ENCODE measurements around the gene ZNF22. TPM values are rescaled to one million over a fixed set of nuclear protein-coding genes. Genes with fewer than 3 reads are reported as not detected.
A peak's percentile ranks its signal among the peaks of the same experiment; 100 is the strongest.

The ZNF22 gene
- total and polyA plus RNA-seq, 2 of the 4 experiments (the other 2 are of a cell fraction): 10.6 to 12.4 TPM

DNA sequence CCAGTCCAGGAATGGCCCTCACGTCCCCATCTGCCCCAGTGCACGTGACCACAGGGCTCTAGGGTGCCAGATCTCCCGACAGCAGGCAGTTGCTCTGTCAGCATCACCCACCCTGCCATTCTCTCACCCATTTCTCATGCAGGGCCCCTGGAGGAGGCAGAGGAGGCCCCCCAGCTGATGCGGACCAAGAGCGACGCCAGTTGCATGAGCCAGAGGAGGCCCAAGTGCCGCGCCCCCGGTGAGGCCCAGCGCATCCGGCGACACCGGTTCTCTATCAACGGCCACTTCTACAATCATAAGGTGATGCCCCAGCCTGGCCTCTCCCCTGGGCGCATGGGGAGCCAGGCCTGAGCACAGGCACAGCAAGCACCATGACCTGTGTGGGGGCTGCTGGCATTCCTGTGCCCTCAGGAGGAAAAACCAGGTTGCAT lies 16.0 kb upstream of the ZNF22 start:
- peak overlapping the region; percentile 85 for H2BK20ac ChIP-seq (ENCODE audit: low read depth, low read length)
- H3K9ac ChIP-seq (ENCODE audit: low read depth, low read length): peak overlapping the region; percentile 11; the same call in 1 of the 2 replicates
- peaks cover 7% of the 10 kb centered on the region; the same call in 1 of the 2 replicates for H3K36me3 ChIP-seq (ENCODE audit: control insufficient read depth, insufficient read depth, low read length)
- TF ChIP-seq CEBPB (IDR thresholded peaks at IDR 0.05; ENCODE audit: low read depth, low read length) (no peak), RFX5 (IDR thresholded peaks at IDR 0.05; ENCODE audit: low read depth, low read length) (no peak), RAD21 (IDR thresholded peaks at IDR 0.05; ENCODE audit: low read length) (no peak)
- TF ChIP-seq, protein P1, sequence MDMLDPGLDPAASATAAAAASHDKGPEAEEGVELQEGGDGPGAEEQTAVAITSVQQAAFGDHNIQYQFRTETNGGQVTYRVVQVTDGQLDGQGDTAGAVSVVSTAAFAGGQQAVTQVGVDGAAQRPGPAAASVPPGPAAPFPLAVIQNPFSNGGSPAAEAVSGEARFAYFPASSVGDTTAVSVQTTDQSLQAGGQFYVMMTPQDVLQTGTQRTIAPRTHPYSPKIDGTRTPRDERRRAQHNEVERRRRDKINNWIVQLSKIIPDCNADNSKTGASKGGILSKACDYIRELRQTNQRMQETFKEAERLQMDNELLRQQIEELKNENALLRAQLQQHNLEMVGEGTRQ (IDR thresholded peaks at IDR 0.05; ENCODE audit: low read depth, low read length): no peak
- ATAC-seq (ENCODE audit: low read depth) (no peak), DNase-seq (no peak)
- H3K79me1 ChIP-seq (ENCODE audit: low read depth in 1 of 2, low read length in 2 of 2): peaks cover 0 to 18% of the 10 kb centered on the region in 2 experiments; a peak in 2 of 4 replicates
- H3K27me3 ChIP-seq (ENCODE audit: control insufficient read depth, insufficient read depth, low read length): no peaks in the 10 kb centered on the region
- peak overlapping the region; percentile 73 for H3K18ac ChIP-seq (ENCODE audit: low read depth, low read length)
- H3K14ac ChIP-seq (replicated peaks; ENCODE audit: low read depth, low read length): peak overlapping the region; percentile 74
- H3K9me3 ChIP-seq (ENCODE audit: control insufficient read depth, insufficient read depth, low read length): no peaks in the 10 kb centered on the region
- no peaks in the 10 kb centered on the region for H4K20me1 ChIP-seq (ENCODE audit: insufficient read depth, low read length)
- H4K8ac ChIP-seq (ENCODE audit: low read depth in 2 of 2, low read length in 2 of 2): peak overlapping the region; percentile 44 to 75; a peak in 2 of 4 replicates
- peak overlapping the region; percentile 87 for H4K91ac ChIP-seq (ENCODE audit: insufficient read depth, low read depth, low read length)
- ChIA-PET POLR2A (ENCODE audit: unreplicated experiment) (no interaction called here), CTCF (no interaction called here)
- peak overlapping the region; percentile 48 for H2AK9ac ChIP-seq (replicated peaks; ENCODE audit: low read depth, low read length, poor library complexity)
- peak overlapping the region; percentile 60 for H4K5ac ChIP-seq (ENCODE audit: low read depth, low read length)
- BruUV-seq (replicated peaks): no TSS peak
- intact Hi-C loops (cut with micrococcal nuclease) (no loop called here), dilution Hi-C loops (cut with HindIII; ENCODE audit: low sequenced_read_pairs, unreplicated experiment) (no loop called here), in situ Hi-C loops (cut with MboI; ENCODE audit: low sequenced_read_pairs) (loop anchor here (25.0 kb wide), 4 partner anchors 1028 to 1847 kb away; partner anchors contain the start of genes CSGALNACT2 and HNRNPF)
- H3K56ac ChIP-seq (ENCODE audit: extremely low read depth, insufficient read depth, low read length): no peak overlapping the region; the same call in 1 of the 2 replicates
- H2BK5ac ChIP-seq (ENCODE audit: low read depth, low read length, poor library complexity, severe bottlenecking): peak overlapping the region; percentile 62
- H3K4me2 ChIP-seq (ENCODE audit: low read depth, low read length): no peak overlapping the region
- H3K4me3 ChIP-seq (ENCODE audit: insufficient read depth, low read depth, low read length): no peak overlapping the region
- H2AK5ac ChIP-seq (ENCODE audit: low read depth, low read length): peak overlapping the region; percentile 91
- WGBS, 2 experiments (ENCODE audit: extremely low coverage in 2 of 2, insufficient read length in 1 of 2): 81% methylated on average over 11 of the region's 15 CpGs; no CpG with 5 or more reads in 1 of the 2 experiments
- H3K4me1 ChIP-seq (ENCODE audit: control insufficient read depth, insufficient read depth, low read length): peaks cover 60% of the 10 kb centered on the region
- H3K23ac ChIP-seq (ENCODE audit: low read depth, low read length): peak overlapping the region; percentile 31; the same call in 1 of the 2 replicates
- H2AFZ ChIP-seq (replicated peaks; ENCODE audit: low read length, poor library complexity): peak overlapping the region; percentile 54
- peak overlapping the region; percentile 86; the same call in 1 of the 3 replicates for H2BK15ac ChIP-seq (ENCODE audit: low read depth, low read length)
- peak overlapping the region; percentile 93 for H2BK120ac ChIP-seq (ENCODE audit: low read depth, low read length)
- H3K4ac ChIP-seq (ENCODE audit: low read depth, low read length): peak overlapping the region; percentile 81
- H3K9me1 ChIP-seq (ENCODE audit: insufficient read depth, low read length): peaks cover 42% of the 10 kb centered on the region
- peak overlapping the region; percentile 75; the same call in 1 of the 2 replicates for H3K27ac ChIP-seq (ENCODE audit: insufficient read depth, low read length)

Measured in IMR-90 (cell line).